PC-9 (cell line): ENCODE measurements around the gene PTPRF. TPM values are rescaled to one million over a fixed set of nuclear protein-coding genes. Genes with fewer than 3 reads are reported as not detected.

ENCODE experiments used
- BruUV-seq: library from RNA; stranded (reverse); fragments of 400-500 nt; replicated peaks from 2 replicates; lab custom pipeline; 2021; lab: Mats Ljungman, UMichigan
- CTCF ChIA-PET: fragments of 300-600 bp; sonication (Branson Sonifier 250); formaldehyde crosslinking; loops from one replicate; lab custom pipeline; 2022; ENCODE audit warnings: antibody characterized with exemption; lab: Charles Lee
- POLR2A ChIA-PET: fragments of 300-600 bp; sonication (Branson Sonifier 250); formaldehyde crosslinking; loops from one replicate; lab custom pipeline; 2022; ENCODE audit warnings: antibody characterized with exemption; ENCODE audit not compliant: unreplicated experiment; lab: Charles Lee
- DNase-seq, 2 experiments: peaks; one replicate each; pipeline versions ENCODE4 v3.0.0 to v3.0.0-alpha.2; 2015 to 2022; ENCODE audit warnings: mixed read lengths in 1 of 2
- H2AFZ ChIP-seq: fragments of 200-600 bp; sonication (generic); 2 replicates; pipeline ENCODE4 v1.8.1; 2017; ENCODE audit warnings: antibody characterized with exemption
- H3F3A ChIP-seq: fragments of 200-600 bp; sonication (generic); 2 replicates; pipeline ENCODE4 v1.8.1; 2017; ENCODE audit warnings: antibody characterized with exemption, mild to moderate bottlenecking, low read depth; ENCODE audit not compliant: insufficient read depth
- H3K27ac ChIP-seq: fragments of 200-600 bp; sonication (generic); 2 replicates; pipeline ENCODE4 v1.6.1; 2016; ENCODE audit warnings: mixed run types
- H3K27me3 ChIP-seq: fragments of 200-600 bp; sonication (generic); 2 replicates; pipeline ENCODE4 v1.6.1; 2016; ENCODE audit warnings: low read depth, mixed run types; ENCODE audit not compliant: insufficient read depth
- H3K36me3 ChIP-seq: fragments of 200-600 bp; sonication (generic); 2 replicates; pipeline ENCODE4 v1.6.1; 2016; ENCODE audit warnings: low read depth, mixed run types
- H3K4me1 ChIP-seq: fragments of 200-600 bp; sonication (generic); replicated peaks from 2 replicates; pipeline ENCODE4 v1.6.1; 2016; ENCODE audit warnings: mixed run types; ENCODE audit not compliant: insufficient read depth
- H3K4me2 ChIP-seq: fragments of 200-600 bp; sonication (generic); 2 replicates; pipeline ENCODE4 v1.6.1; 2017; ENCODE audit warnings: mixed run types
- H3K4me3 ChIP-seq: fragments of 200-600 bp; sonication (generic); 2 replicates; pipeline ENCODE4 v1.6.1; 2016; ENCODE audit warnings: mixed run types
- H3K79me2 ChIP-seq: fragments of 200-600 bp; sonication (generic); 2 replicates; pipeline ENCODE4 v1.6.1; 2017; ENCODE audit warnings: low read depth, mixed run types
- H3K9me2 ChIP-seq: fragments of 200-600 bp; sonication (generic); 2 replicates; pipeline ENCODE4 v1.8.1; 2017; ENCODE audit warnings: mild to moderate bottlenecking; ENCODE audit not compliant: insufficient read depth
- H3K9me3 ChIP-seq: fragments of 200-600 bp; sonication (generic); 2 replicates; pipeline ENCODE4 v1.8.1; 2016; ENCODE audit warnings: low read depth; ENCODE audit not compliant: insufficient read depth
- H4K20me1 ChIP-seq: fragments of 200-600 bp; sonication (generic); 2 replicates; pipeline ENCODE4 v1.8.1; 2017; ENCODE audit not compliant: insufficient read depth
- EZH2 ChIP-seq: fragments of 200-600 bp; sonication (generic); IDR thresholded peaks from 2 replicates; pipeline ENCODE4 v1.8.0; 2017; ENCODE audit warnings: antibody characterized with exemption, low read depth
- intact Hi-C: fragments of 100-400 bp; cut with micrococcal nuclease; formaldehyde crosslinking; loops from one replicate; pipeline ENCODE4 v1.10.0; 2022; ENCODE audit not compliant: unreplicated experiment
- total RNA-seq: library from RNA; stranded (reverse); gene quantifications from 2 replicates; pipeline ENCODE4 v1.2.3, GENCODE V29; 2021
- TF ChIP-seq, protein P1 (sequence below): fragments of 200-600 bp; sonication (generic); conservative IDR thresholded peaks from 2 replicates; pipeline ENCODE4 v1.6.1; 2017; ENCODE audit warnings: mixed run types, antibody characterized with exemption, mild to moderate bottlenecking, moderate library complexity

PTPRF gene
- total RNA-seq, 1 experiment from 2014 or later: 359 TPM

DNA sequence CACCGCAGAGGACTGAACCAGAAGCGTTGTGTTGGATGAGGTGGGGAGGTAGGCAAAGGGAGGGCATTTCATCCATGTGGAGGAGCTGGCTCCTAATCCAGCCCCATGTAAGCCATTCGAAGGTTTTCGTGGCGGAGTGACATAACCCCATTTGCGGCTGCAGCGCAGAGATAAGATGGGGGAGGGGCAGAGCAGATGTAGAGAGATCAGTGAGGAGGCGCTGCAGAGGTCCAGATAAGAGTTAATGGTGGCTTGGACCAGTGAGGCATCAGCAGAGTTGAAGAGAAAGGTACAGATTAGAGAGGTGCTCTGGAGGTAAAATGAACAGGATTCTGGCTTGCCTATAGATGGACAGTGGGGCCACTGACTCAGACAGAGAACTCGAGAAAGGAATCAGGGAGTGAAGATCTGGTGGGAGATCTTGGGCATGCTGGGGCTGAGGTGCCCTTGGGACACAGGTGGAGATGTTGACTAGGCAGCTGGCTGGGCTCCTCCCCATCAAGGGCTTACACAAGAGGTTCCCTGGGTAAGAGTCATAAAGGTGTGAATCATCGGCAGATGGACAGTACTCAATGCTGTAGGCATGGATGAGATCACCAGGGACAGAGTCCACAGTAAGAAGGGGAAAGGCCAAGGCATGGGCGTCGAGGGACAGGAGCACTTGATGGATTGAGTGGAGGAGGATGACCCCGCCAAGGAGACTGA, 7.8 kb upstream of the PTPRF start:
- Histone ChIP-seq H3K9me3 (no peaks in the 10 kb centered on the region), H3K27me3 (no peaks in the 10 kb centered on the region), H3K79me2 (no peaks in the 10 kb centered on the region), H3K36me3 (no peaks in the 10 kb centered on the region), H2AFZ (no peak overlapping the region), H3K4me3 (no peak overlapping the region), H3K4me2 (peak overlapping the region; percentile 48), H3F3A (peaks cover 43% of the 10 kb centered on the region), H3K27ac (peak overlapping the region; percentile 50), H3K9me2 (no peaks in the 10 kb centered on the region), H4K20me1 (no peaks in the 10 kb centered on the region), H3K4me1 (peaks cover 25% of the 10 kb centered on the region)
- ChIA-PET CTCF (no interaction called here), POLR2A (interaction anchor here (0.6 to 0.8 kb wide), 2 partner anchors 69 to 149 kb away, joined by 6 to 27 read pairs; no protein-coding TSS in a partner anchor)
- no peak for TF ChIP-seq EZH2
- TF ChIP-seq, protein P1, sequence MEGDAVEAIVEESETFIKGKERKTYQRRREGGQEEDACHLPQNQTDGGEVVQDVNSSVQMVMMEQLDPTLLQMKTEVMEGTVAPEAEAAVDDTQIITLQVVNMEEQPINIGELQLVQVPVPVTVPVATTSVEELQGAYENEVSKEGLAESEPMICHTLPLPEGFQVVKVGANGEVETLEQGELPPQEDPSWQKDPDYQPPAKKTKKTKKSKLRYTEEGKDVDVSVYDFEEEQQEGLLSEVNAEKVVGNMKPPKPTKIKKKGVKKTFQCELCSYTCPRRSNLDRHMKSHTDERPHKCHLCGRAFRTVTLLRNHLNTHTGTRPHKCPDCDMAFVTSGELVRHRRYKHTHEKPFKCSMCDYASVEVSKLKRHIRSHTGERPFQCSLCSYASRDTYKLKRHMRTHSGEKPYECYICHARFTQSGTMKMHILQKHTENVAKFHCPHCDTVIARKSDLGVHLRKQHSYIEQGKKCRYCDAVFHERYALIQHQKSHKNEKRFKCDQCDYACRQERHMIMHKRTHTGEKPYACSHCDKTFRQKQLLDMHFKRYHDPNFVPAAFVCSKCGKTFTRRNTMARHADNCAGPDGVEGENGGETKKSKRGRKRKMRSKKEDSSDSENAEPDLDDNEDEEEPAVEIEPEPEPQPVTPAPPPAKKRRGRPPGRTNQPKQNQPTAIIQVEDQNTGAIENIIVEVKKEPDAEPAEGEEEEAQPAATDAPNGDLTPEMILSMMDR: no peak
- intact Hi-C loops: loop anchor here (1.0 to 10.0 kb wide), 4 partner anchors 14 to 312 kb away; no protein-coding TSS in a partner anchor
- peak; percentile 83 to 97 for DNase-seq
- TSS peak; percentile 72 for BruUV-seq

DNA sequence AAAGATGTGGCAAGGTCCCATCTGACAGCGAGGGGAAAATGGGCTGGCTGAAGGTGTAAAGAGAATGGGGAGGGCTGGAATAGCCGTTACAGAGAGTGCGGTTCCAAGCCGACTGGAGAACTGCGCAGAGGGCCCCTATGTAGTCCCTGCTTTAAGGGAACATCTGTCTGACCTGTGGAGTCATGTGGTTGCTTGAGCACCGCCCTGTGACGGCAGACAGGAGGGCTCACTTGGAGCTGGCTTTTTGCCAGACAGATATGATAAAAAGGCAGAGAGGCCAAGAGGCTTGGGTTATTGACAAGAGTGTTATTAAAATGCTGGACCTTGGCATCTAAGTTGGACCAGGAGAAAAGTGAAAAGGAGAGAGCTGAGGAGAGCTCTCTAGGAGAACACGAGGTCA, 5.9 kb upstream of the PTPRF start:
- Histone ChIP-seq H3F3A (peaks cover 53% of the 10 kb centered on the region), H3K9me3 (no peaks in the 10 kb centered on the region), H2AFZ (no peak overlapping the region), H3K4me1 (peaks cover 32% of the 10 kb centered on the region), H3K9me2 (no peaks in the 10 kb centered on the region), H3K79me2 (no peaks in the 10 kb centered on the region), H4K20me1 (no peaks in the 10 kb centered on the region), H3K4me3 (no peak overlapping the region), H3K27me3 (no peaks in the 10 kb centered on the region), H3K4me2 (no peak overlapping the region), H3K36me3 (no peaks in the 10 kb centered on the region), H3K27ac (no peak overlapping the region; the same call in 1 of the 2 replicates)
- CTCF ChIA-PET: interaction anchor here (0.6 kb wide), 1 partner anchor 12 kb away, joined by 3 read pairs; no protein-coding TSS in a partner anchor
- intact Hi-C loops: loop anchor here (5.0 to 10.0 kb wide), 4 partner anchors 77 to 310 kb away; partner anchors contain the start of genes CDC20 and ST3GAL3
- POLR2A ChIA-PET: no interaction called here
- no peak for DNase-seq
- no TSS peak for BruUV-seq
- no peak for TF ChIP-seq EZH2
- TF ChIP-seq, protein P1: no peak

DNA sequence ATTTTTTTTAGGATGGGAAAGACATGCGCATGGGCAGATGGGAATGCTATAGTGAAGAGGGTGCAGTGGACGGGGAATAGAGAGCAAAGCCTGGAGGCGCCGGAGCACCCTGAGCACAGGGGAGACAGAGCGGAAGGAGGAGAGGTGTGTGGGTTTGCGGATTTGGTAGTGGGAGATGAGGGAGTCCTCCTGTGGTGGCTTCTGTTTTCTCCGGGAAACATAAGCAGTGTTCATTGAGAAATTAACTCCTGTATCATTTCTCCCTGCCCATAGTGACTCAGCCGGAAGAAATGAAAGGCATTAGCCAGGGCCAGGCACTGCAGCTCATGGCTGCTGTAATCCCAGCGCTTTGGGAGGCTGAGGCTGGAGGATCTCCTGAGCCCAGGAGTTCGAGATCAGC, 4.7 kb upstream of the PTPRF start:
- Histone ChIP-seq H4K20me1 (no peaks in the 10 kb centered on the region), H3K4me2 (peak overlapping the region; percentile 50), H3K27ac (peak overlapping the region; percentile 68), H3K36me3 (no peaks in the 10 kb centered on the region), H3K79me2 (peaks cover 3% of the 10 kb centered on the region; the same call in 1 of the 2 replicates), H3K4me3 (no peak overlapping the region), H3K9me2 (no peaks in the 10 kb centered on the region), H3K4me1 (peaks cover 39% of the 10 kb centered on the region), H3K27me3 (no peaks in the 10 kb centered on the region), H3F3A (peaks cover 61% of the 10 kb centered on the region), H2AFZ (no peak overlapping the region), H3K9me3 (no peaks in the 10 kb centered on the region)
- no TSS peak for BruUV-seq
- CTCF ChIA-PET: interaction anchor here (0.7 kb wide), 1 partner anchor 287 kb away, joined by 3 read pairs; no protein-coding TSS in a partner anchor
- POLR2A ChIA-PET: interaction anchor here (0.7 kb wide), 2 partner anchors 168 to 181 kb away, joined by 6 to 11 read pairs; partner anchors contain the start of gene ST3GAL3
- TF ChIP-seq, protein P1: no peak
- TF ChIP-seq EZH2: no peak
- peak; percentile 78 to 89 for DNase-seq
- intact Hi-C loops: loop anchor here (1.0 to 10.0 kb wide), 6 partner anchors 72 to 309 kb away; partner anchors contain the start of genes CDC20 and ST3GAL3
